Heart left ventricle (tissue), 13 donors: ENCODE measurements around the gene DHX40.

ENCODE experiments used
- POLR2A ChIP-seq, 2 donors: fragments of 450-650 bp; IDR thresholded peaks; one replicate each; pipeline ENCODE4 v1.6.1; 2017; ENCODE audit warnings: antibody characterized with exemption in 2 of 2, mild to moderate bottlenecking in 2 of 2, moderate library complexity in 2 of 2
- TF ChIP-seq, protein P1 (sequence below), 12 donors: fragments of 200-600 bp; sonication (generic) in 4 of 12; IDR thresholded peaks; one replicate each; pipeline versions ENCODE4 v1.5.0 to v1.8.0; 2018 to 2022; ENCODE audit warnings: antibody characterized with exemption in 12 of 12, mild to moderate bottlenecking in 5 of 12
- donor health status: ischemic (EF 13 %, LVEDD 7.1; RV severe dilation, severe dysfunction).
- donor health status: DM: no; HTN: yes; CAD: no.
- donor health status: DM: no; HTN: no; CAD: no.
- donor health status: ischemic (EF 25% LVEDD 6.9; RV normal size, moderate dysfunction).
- donor health status: ischemic (EF 25% LVEDD 5.7; RV mildly dilated, moderate dysfunction).
- donor health status: ischemic (EF 35%, LVEDD 5.7; RV mildly dilated, moderate dysfunction).
- donor health status: nonischemic (EF 11% LVEDD 7.7; RV severe dilation, severe dysfunction).
- donor health status: DM: yes; HTN: yes; CAD: no.
- donor health status: PGD.
- donor health status: ischemic (EF 29% LVEDD 5.4; RV normal size, mild dysfunction).
- donor health status: nonischemic (EF 23%, LVEDD 6.1; RV moderate dilation, normal function).

- TF ChIP-seq, protein P1, sequence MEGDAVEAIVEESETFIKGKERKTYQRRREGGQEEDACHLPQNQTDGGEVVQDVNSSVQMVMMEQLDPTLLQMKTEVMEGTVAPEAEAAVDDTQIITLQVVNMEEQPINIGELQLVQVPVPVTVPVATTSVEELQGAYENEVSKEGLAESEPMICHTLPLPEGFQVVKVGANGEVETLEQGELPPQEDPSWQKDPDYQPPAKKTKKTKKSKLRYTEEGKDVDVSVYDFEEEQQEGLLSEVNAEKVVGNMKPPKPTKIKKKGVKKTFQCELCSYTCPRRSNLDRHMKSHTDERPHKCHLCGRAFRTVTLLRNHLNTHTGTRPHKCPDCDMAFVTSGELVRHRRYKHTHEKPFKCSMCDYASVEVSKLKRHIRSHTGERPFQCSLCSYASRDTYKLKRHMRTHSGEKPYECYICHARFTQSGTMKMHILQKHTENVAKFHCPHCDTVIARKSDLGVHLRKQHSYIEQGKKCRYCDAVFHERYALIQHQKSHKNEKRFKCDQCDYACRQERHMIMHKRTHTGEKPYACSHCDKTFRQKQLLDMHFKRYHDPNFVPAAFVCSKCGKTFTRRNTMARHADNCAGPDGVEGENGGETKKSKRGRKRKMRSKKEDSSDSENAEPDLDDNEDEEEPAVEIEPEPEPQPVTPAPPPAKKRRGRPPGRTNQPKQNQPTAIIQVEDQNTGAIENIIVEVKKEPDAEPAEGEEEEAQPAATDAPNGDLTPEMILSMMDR (IDR thresholded peaks at IDR 0.05): no peak
- no peak for TF ChIP-seq POLR2A (IDR thresholded peaks at IDR 0.05)
Observed at GRCh38 chr17:59650642-59651041, 85.2 kb downstream of the DHX40 start.
